ENCODE measurements around the gene ZNF804B.
"Not testable (repeated sequence)": the region's sequence is repeated elsewhere in the genome, so short reads cannot be mapped to it uniquely, and the experiment has no call there.

The ZNF804B gene

DNA sequence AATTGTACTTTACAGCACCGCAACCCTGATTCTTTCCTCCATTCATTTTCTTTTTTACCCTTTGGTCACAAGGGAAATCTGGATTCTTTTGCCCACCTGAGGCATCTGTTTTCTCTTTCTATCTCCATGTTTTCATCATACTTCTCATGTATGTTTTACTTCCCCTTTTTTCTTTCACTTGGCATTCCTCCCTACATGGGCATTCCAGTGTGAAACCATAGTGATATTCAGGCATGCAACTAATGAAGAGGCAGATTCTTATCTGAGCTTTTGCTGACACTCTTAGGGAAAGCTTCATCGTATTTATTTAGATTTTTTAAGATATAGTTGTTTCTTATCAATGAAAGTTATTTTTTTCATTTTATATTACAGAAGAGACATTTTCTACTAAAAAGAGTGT lies 441.3 kb downstream of the ZNF804B start:
- H3K9me2 ChIP-seq (replicated peaks; ENCODE audit: low read depth, low read length): no peaks in the 10 kb centered on the region
- H2AFZ ChIP-seq (ENCODE audit: low read length): no peak overlapping the region
- no peak overlapping the region for H3K9ac ChIP-seq (ENCODE audit: low read depth, low read length, poor library complexity, severe bottlenecking)
- H4K20me1 ChIP-seq (ENCODE audit: insufficient read depth, low read length, poor library complexity, severe bottlenecking): no peaks in the 10 kb centered on the region
- H3K79me2 ChIP-seq (ENCODE audit: insufficient read depth, low read length): no peaks in the 10 kb centered on the region
- no peaks in the 10 kb centered on the region for H3K27me3 ChIP-seq (ENCODE audit: insufficient read depth, low read length, poor library complexity, severe bottlenecking)
- no peaks in the 10 kb centered on the region for H3F3A ChIP-seq (ENCODE audit: low read depth)
- no peak overlapping the region for H3K4me3 ChIP-seq (ENCODE audit: low read length, poor library complexity, severe bottlenecking)
- no peaks in the 10 kb centered on the region for H3K36me3 ChIP-seq (ENCODE audit: insufficient read depth, low read length)
- TF ChIP-seq, protein P1, sequence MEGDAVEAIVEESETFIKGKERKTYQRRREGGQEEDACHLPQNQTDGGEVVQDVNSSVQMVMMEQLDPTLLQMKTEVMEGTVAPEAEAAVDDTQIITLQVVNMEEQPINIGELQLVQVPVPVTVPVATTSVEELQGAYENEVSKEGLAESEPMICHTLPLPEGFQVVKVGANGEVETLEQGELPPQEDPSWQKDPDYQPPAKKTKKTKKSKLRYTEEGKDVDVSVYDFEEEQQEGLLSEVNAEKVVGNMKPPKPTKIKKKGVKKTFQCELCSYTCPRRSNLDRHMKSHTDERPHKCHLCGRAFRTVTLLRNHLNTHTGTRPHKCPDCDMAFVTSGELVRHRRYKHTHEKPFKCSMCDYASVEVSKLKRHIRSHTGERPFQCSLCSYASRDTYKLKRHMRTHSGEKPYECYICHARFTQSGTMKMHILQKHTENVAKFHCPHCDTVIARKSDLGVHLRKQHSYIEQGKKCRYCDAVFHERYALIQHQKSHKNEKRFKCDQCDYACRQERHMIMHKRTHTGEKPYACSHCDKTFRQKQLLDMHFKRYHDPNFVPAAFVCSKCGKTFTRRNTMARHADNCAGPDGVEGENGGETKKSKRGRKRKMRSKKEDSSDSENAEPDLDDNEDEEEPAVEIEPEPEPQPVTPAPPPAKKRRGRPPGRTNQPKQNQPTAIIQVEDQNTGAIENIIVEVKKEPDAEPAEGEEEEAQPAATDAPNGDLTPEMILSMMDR (conservative IDR thresholded peaks at IDR 0.05; ENCODE audit: low read length): no peak
- no peak for TF ChIP-seq EZH2phosphoT487 (IDR thresholded peaks at IDR 0.05; ENCODE audit: borderline replicate concordance)
- no peak overlapping the region for H3K4me2 ChIP-seq (ENCODE audit: low read depth, low read length, poor library complexity, severe bottlenecking)
- no peaks in the 10 kb centered on the region for H3K9me3 ChIP-seq (ENCODE audit: insufficient read depth, low read depth, low read length)
- no peaks in the 10 kb centered on the region for H3K4me1 ChIP-seq (ENCODE audit: insufficient read depth, low read length, poor library complexity, severe bottlenecking)

DNA sequence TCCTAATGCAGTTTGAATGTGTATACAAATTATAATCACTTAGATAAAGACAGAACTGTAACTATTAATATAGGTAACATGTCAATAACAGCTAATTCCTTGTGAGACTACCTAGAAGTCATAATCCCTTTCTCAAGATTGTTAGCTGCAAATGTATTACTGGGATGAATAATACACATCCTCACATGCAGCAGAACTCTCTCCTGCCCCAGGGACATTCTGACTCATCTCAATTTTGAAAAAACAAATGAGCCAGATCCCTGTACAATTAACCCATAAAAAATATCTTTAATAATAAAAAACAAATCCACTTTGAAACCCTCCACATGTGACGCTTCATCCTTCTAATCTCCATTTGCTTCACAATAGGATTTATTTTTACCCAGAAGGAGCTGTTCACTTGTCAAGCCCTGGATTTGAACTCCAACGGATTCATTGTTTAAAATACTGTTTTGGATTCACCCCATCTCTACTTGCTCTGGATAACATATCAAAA lies 464.4 kb downstream of the ZNF804B start:
- Histone ChIP-seq H3F3A (ENCODE audit: low read depth) (no peaks in the 10 kb centered on the region), H3K36me3 (ENCODE audit: insufficient read depth, low read length) (no peaks in the 10 kb centered on the region), H3K9me3 (ENCODE audit: insufficient read depth, low read depth, low read length) (no peaks in the 10 kb centered on the region), H3K27me3 (ENCODE audit: insufficient read depth, low read length, poor library complexity, severe bottlenecking) (no peaks in the 10 kb centered on the region), H4K20me1 (ENCODE audit: insufficient read depth, low read length, poor library complexity, severe bottlenecking) (no peaks in the 10 kb centered on the region), H3K4me3 (ENCODE audit: low read length, poor library complexity, severe bottlenecking) (no peak overlapping the region), H3K4me2 (ENCODE audit: low read depth, low read length, poor library complexity, severe bottlenecking) (no peak overlapping the region), H3K4me1 (ENCODE audit: insufficient read depth, low read length, poor library complexity, severe bottlenecking) (no peaks in the 10 kb centered on the region), H3K9me2 (replicated peaks; ENCODE audit: low read depth, low read length) (no peaks in the 10 kb centered on the region), H3K9ac (ENCODE audit: low read depth, low read length, poor library complexity, severe bottlenecking) (no peak overlapping the region), H2AFZ (ENCODE audit: low read length) (no peak overlapping the region), H3K79me2 (ENCODE audit: insufficient read depth, low read length) (no peaks in the 10 kb centered on the region)
- no peak for TF ChIP-seq EZH2phosphoT487 (IDR thresholded peaks at IDR 0.05; ENCODE audit: borderline replicate concordance)
- TF ChIP-seq, protein P1 (conservative IDR thresholded peaks at IDR 0.05; ENCODE audit: low read length): no peak

DNA sequence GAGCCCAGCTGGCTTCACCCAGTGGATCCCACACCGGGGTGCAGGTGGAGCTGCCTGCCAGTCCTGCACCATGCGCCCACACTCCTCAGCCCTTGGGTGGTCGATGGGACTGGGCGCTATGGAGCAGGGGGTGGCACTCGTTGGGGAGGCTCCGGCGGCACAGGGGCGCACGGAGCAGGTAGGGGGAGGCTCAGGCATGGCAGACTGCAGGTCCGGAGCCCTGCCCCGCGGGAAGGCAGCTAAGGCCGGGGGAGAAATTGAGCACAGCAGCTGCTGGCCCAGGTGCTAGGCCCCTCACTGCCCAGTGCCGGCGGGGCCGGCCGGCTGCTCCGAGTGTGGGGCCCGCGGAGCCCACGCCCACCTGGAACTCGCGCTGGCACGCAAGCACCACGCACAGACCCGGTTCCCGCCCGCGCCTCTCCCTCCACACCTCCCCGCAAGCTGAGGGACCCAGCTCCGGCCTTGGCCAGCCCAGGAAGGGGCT lies 469.2 kb downstream of the ZNF804B start:
- H3K27me3 ChIP-seq (ENCODE audit: insufficient read depth, low read length, poor library complexity, severe bottlenecking); H3K4me3 ChIP-seq (ENCODE audit: low read length, poor library complexity, severe bottlenecking); H3K36me3 ChIP-seq (ENCODE audit: insufficient read depth, low read length); H2AFZ ChIP-seq (ENCODE audit: low read length); H3K79me2 ChIP-seq (ENCODE audit: insufficient read depth, low read length); H3K9ac ChIP-seq (ENCODE audit: low read depth, low read length, poor library complexity, severe bottlenecking); H3K4me2 ChIP-seq (ENCODE audit: low read depth, low read length, poor library complexity, severe bottlenecking); H3K9me2 ChIP-seq (replicated peaks; ENCODE audit: low read depth, low read length); H4K20me1 ChIP-seq (ENCODE audit: insufficient read depth, low read length, poor library complexity, severe bottlenecking); H3F3A ChIP-seq (ENCODE audit: low read depth); H3K9me3 ChIP-seq (ENCODE audit: insufficient read depth, low read depth, low read length); H3K4me1 ChIP-seq (ENCODE audit: insufficient read depth, low read length, poor library complexity, severe bottlenecking): not testable (repeated sequence)

DNA sequence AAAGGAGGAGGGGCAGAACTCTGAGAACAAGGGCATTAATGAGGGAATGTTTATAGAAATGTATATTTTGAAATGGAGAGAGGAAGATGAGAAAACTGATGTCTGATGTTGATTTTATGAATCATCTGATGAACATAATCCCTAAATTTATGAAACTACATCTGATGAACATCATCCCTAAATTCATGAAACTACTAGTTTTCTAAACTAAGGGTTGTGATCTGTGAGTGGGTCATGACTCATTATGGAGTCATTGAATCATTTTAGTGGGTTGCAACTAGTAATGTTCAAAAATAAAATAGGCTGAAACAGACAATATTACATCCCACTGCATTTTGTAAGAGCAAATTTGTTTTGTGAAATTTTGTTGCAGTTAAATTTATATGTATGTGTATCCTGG lies 478.7 kb downstream of the ZNF804B start:
- no peaks in the 10 kb centered on the region for H3K4me1 ChIP-seq (ENCODE audit: insufficient read depth, low read length, poor library complexity, severe bottlenecking)
- H3K36me3 ChIP-seq (ENCODE audit: insufficient read depth, low read length): no peaks in the 10 kb centered on the region
- no peaks in the 10 kb centered on the region for H3K9me2 ChIP-seq (replicated peaks; ENCODE audit: low read depth, low read length)
- H3K79me2 ChIP-seq (ENCODE audit: insufficient read depth, low read length): no peaks in the 10 kb centered on the region
- no peak overlapping the region for H3K9ac ChIP-seq (ENCODE audit: low read depth, low read length, poor library complexity, severe bottlenecking)
- H2AFZ ChIP-seq (ENCODE audit: low read length): no peak overlapping the region
- H3K4me2 ChIP-seq (ENCODE audit: low read depth, low read length, poor library complexity, severe bottlenecking): no peak overlapping the region
- no peaks in the 10 kb centered on the region for H3K9me3 ChIP-seq (ENCODE audit: insufficient read depth, low read depth, low read length)
- H4K20me1 ChIP-seq (ENCODE audit: insufficient read depth, low read length, poor library complexity, severe bottlenecking): no peaks in the 10 kb centered on the region
- H3F3A ChIP-seq (ENCODE audit: low read depth): no peaks in the 10 kb centered on the region
- no peak overlapping the region for H3K4me3 ChIP-seq (ENCODE audit: low read length, poor library complexity, severe bottlenecking)
- TF ChIP-seq EZH2phosphoT487 (IDR thresholded peaks at IDR 0.05; ENCODE audit: borderline replicate concordance): no peak
- TF ChIP-seq, protein P1 (conservative IDR thresholded peaks at IDR 0.05; ENCODE audit: low read length): no peak
- H3K27me3 ChIP-seq (ENCODE audit: insufficient read depth, low read length, poor library complexity, severe bottlenecking): no peaks in the 10 kb centered on the region

Data from Loucy (cell line).